NCI-H2196 treated with DMSO at 0.1 percent for 48 hours (cell line): Measurements from ENCODE around the gene CAD.
"Not testable (repeated sequence)": the region's sequence is repeated elsewhere in the genome, so short reads cannot be mapped to it uniquely, and the experiment has no call there.

Experiments used
- DNase-seq: peaks from one replicate; lab custom pipeline; 2025; ENCODE audit not compliant: unreplicated experiment; lab: John Stamatoyannopoulos, UW

CAD gene

DNA sequence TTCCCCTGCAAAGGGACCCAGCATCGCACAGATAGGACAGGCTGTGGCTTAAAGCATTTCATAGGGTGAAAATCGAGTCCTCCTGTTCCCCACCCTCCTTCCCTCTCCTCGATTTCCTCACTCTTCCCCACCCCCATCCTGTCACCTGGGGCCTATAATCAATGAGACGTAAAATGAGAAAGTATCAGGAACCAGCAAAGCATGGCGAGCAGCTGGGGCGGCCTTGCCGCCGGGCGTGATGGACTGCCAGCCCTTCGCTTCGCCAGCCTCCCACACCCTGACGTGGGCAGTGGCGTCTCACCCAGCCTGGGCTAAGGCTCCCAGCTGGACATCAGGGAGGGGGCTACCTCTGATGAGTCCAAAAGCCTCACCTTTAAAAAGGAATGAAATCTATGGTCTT, 34.6 kb downstream of the CAD start:
- no peak for DNase-seq

DNA sequence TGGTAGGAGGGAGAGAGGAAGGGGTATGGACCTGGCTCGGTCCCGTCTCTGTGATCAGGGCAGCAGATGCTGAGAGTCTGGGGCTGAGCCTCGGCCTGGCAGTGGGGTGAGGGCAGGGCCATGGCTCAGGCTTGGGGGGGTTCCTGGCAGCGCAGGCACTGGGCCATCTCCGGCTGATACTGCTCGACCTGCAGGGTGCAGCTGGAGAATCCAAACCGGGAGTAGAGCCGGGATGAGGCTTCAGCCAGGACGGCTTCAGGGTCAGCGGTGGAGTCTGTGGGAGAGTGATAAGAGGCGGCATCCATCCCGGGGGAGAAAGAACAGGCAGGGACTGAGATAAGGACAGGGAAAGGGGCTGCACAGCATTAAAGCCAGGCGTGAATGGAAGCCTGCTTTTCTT, 38.0 kb downstream of the CAD start:
- DNase-seq, result no peak

DNA sequence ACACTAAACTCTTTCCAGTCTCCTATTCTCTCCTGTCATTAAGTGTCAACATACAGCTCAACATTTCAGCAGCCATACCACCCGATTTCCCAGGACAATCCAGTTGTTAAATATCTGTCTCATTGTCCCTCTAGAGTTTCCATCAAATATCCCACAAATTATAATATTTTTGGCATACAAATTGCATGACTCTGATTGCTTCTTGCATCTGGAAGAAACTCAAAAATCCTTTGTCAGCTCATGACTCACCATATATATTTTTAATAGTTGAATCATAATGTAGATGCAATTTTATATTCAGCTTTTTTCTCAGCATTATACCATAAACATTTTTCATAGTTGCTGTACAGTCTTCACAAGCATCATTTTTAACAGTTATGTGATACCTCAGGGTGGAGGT, 38.5 kb downstream of the CAD start:
- no peak for DNase-seq

GRCh38 chr2:27256855-27257454, 39.8 kb downstream of the CAD start:
- DNase-seq, result no peak

DNA sequence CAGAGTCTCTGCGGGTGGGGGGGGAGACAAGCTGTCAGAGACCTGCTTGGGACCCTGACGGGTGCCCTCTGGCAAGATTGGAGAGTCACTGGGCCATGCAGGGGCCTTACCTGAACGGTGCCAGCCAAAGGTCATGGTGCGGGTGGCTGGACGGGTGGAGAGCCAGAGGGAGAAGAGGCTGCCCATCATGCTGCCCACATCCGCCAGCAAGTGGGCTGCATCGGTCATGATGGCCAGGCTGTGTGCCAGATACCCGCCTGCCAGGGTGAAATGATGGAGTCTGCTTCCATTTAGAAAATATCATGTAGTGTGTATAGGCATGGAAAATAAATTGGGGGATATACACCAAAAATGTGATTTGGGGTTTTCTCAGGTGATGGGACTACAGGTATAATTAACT, 40.9 kb downstream of the CAD start:
- no peak for DNase-seq

GRCh38 chr2:27261241-27261925, 44.2 kb downstream of the CAD start:
- DNase-seq, result no peak

DNA sequence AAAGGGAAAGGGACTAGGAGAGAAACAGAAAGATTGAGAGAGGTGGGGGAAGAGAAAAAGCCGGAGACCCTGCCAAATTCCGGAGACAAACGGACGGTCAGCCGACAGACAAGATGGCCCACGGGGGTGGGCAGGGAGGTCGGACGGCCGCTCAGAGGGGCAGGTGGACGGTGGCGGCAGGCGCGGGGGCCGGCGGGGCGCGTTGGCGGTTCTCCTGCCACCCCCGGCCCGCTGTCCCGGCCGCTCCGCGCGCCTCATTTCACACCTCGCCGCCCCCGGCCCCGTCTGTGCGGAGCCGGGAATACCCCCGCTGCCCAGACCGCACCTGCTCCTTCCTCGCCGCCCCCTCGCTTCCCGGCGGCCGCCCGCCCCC, 44.7 kb downstream of the CAD start:
- DNase-seq, result no peak

- peak; percentile 24 for DNase-seq
Measured at GRCh38 chr2:27262379-27263286, 45.5 kb downstream of the CAD start, which contains the start of gene SLC30A3. Gene SLC30A3 (minus strand): TSS chr2:27263047. CDS start chr2:27262906, 141 bp downstream.

DNA sequence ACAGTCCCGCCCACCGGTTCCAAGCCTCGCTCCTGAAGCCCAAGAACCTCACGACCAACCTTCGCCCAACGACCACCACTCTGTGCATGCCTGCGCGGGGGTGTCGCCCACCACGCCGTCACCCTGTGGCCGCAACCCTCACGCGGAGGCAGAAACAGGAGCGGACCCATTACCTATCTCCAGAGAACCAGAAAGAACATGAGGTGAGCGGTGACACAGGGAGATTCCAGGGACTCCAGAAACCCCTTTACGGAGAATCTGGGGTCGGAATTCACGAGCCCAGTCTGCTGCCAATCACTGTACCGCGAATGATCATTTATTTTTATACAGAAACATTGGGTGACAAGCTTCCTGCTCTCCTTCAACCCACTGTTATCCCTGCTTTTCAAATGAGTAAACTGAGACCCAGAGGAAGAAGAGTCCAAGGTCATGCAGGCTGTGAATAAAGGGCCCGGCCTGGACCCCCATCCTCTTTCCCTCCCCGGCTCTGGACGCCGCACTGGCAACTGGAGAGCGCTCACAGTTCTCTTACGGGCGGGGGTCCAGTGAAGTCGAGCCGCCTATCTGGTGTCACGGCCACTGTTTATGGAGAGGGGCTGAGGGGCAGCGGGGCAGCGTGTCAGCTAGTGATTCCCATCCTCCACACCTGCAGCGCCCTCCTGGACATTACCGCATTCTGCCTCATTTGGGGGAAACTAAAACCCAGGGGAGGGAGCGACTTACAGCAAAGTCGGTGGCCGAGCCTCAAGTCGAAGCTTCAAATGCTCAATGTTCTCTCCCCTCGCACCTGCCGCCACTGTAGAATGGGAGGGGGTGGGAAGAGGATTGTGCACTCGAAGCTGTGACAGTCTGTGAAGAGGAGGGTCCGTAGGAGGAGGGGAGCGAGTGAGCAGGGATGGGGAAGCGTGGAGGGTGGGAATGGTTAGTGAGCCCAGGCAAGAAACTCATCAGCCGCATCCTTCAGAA, 46.4 kb downstream of the CAD start:
- no peak for DNase-seq

- DNase-seq, result no peak
Measured at GRCh38 chr2:27264253-27264752, 47.1 kb downstream of the CAD start.

- DNase-seq, result peak; percentile 56
Measured at GRCh38 chr2:27264753-27265535, 47.8 kb downstream of the CAD start.

DNA sequence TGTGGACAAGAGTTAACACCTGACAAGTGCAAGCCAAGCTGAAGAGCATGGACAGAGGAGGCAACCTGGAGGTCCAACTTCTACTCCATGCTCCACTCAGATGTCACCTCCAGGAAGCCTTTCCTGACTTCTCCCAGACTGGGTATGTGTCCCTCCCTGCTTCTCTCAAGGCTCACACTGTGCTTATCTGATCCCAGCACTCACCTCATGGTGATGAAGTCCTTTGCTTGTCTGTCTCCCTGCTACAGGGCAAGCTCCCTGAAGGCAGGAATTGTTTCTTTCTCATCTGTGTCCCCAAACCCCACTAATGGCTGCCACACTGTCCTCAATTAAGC, 48.3 kb downstream of the CAD start:
- DNase-seq, result no peak

GRCh38 chr2:27268296-27268695, 51.1 kb downstream of the CAD start:
- not testable (repeated sequence) for DNase-seq

- no peak for DNase-seq
Measured at GRCh38 chr2:27270131-27270530, 53.0 kb downstream of the CAD start.

DNA sequence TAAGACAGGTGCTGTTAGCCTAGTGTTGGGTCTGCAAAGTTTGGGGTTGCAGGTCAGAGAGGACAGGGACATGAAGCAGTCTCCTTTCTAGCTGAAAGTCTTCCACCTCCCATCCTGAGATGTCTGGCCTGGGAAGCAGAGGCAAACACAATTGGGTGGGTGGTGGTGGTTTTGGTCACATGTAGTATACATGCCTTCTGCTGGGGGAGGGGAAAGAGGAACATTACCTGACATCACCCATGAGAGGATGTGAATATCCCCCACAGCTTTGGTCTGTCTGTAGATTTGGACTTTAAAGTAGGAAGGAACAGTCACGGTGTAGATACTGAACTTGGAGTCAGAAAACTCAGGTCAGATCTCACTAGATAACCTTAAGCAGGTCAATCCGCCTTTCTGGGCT, 53.5 kb downstream of the CAD start:
- no peak for DNase-seq

DNA sequence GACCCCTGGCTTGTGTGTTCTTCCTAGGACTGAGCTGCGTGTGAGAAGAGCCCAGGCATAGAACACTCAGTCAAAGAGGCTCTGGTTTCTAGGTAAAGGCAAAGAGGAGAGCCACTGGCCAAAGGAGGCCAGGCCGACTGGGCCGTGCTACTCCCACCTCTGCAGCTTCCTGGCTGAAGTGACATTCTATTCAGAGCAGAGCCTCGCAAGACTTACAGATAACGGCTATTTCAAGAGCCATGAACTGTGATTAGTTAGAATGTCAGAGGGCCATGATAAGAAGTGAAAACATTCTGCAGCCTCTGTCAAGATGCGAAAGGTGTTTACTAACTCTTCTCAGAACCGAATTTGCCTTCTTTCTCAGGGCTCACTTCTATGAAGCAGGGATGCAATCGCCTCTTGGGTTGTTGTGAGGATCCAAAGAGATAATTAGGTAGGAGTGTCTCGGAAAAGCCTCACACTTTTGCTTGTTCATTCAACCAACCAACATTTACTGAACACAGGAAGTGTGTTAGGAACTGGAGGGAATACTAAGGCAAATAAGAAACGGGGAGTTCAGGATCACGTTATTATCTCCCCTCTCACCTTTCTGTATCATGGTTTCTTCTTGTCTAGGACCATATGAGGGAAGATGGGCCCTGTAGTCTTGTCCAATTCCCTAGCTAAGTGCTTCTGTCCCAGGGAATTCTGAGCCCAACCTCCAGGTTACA, 54.6 kb downstream of the CAD start:
- no peak for DNase-seq

DNA sequence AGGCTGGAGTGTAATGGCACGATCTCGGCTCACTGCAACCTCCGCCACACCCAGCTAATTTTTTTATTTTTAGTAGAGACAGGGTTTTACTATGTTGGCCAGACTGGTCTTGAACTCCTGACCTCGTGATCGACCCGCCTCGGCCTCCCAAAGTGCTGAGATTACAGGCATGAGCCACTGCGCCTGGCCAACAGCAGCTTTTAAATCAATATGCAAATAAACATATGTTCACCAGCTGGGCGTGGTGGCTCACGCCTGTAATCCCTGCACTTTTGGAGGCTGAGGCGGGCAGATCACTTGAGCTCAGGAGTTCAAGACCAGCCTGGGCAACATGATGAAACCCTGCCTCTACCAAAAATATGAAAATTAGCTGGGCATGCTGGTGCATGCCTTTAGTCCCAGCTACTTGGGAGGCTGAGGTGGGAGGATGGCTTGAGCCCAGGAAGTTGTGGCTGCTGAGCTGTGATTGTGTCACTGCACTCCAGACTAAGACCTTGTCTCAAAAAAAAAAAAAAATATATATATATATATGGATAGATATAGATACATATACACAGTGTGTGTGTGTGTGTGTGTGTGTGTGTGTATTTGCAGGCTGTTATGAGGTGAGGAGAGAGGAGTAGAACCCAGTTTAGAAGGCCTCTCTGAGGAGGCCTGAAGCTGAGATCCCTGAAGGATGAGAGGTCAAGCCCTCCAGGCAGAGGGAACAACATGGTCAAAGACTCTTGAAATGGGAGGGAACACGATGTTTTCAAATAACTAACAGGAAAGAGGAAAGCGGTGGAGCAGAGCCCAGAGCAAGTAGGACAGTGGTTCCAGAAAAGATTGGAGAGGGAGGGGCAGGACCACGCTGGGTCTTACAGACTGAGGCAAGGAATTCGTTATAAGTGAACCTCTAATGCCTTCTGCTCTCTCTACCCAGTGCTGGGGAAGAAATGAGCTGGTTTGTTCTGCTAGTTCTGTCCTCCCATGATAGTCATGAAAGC, 55.7 kb downstream of the CAD start:
- not testable (repeated sequence) for DNase-seq
